Hematopoietic multipotent progenitor cell treated with erythropoietin and hydrocortisone succinate and interleukin-3 and kit ligand, for 15 days (in vitro differentiated cells): ENCODE measurements around the gene RBPMS2.

ENCODE experiments used
- DNase-seq: peaks from one replicate; pipeline ENCODE4 v3.0.0-alpha.2; 2015; ENCODE audit warnings: low spot score

The RBPMS2 gene

DNA sequence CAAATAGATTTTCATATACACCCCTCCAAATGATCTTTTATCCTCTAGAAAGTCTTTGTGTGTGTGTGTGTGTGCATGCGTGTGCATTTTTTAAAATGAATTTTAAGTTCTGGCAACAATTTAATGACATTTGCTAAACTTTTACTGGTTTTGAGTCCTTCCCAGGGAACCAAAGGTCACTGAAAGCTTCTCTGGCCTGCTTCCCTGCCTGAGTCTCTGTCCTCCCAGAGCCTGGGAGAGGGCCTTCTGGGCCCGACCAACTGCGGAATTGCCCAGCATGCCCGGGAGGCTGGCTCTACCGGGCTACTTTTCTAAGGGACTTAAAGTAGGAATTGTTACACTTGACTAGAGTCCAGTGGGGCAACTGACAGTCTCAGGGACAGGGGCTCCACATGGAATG is 7.4 kb upstream of the RBPMS2 start:
- no peak for DNase-seq

DNA sequence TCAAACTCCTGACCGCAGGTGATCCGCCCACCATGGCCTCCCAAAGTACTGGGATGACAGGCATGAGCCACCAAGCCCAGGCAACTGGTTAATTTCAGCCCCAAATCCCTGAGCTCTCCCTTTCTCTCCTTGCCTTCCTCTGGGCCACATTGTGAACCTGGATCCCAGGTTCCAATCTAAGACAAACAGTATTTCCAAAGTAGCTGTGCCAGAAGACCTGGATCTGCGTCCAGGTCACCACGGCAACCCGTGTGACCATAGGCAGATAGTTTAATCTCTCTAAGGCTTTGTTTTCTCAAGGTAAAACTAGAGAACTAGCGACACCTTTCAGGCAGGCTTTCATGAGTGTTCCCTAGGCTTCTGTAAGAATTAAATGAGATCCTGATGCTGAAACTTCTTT is 5.9 kb upstream of the RBPMS2 start:
- no peak for DNase-seq

DNA sequence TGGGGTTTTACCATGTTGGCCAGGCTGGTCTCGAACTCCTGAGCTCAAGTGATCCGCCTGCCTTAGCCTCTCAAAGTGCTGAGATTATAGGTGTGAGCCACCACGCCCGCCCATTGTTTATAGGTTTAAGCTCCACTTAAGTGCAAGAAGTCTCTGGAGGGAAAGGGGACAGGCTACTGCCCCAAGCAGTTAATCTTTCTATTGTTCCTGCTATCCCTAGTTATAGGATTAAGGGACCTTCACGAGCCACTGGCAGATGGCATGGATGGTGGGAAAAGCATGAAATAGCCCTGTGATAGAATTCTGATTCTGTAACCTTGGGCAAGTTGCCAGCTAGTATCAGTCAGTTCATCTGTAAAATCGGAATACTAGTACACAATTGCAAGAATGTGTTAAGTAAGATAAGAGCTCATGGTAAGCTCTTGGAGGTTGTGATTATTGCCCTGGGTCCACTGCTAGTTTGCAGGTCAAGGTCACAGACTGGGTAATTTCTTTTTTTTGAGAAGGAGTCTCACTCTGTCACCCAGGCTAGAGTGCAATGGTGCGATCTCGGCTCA is 5.3 kb upstream of the RBPMS2 start:
- no peak for DNase-seq

DNA sequence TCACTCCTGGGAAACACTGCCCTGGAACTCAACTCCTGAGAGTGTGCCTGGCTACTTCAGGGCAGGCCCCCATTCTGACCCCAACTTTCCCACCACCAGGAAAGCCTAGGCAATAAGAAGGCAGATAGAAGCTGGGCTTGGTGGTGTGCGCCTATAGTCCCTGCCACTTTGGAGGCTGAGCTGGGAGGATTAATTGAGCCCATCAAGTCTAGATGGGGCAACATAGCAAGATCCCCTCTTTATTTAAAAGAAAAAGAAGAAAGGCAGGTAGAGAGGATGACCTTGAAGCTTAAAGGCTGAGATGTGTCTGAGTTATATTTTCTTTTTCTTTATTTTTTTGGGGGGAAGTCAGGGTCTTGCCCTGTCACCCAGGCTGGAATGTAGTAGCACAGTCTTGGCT is 4.2 kb upstream of the RBPMS2 start:
- no peak for DNase-seq

DNA sequence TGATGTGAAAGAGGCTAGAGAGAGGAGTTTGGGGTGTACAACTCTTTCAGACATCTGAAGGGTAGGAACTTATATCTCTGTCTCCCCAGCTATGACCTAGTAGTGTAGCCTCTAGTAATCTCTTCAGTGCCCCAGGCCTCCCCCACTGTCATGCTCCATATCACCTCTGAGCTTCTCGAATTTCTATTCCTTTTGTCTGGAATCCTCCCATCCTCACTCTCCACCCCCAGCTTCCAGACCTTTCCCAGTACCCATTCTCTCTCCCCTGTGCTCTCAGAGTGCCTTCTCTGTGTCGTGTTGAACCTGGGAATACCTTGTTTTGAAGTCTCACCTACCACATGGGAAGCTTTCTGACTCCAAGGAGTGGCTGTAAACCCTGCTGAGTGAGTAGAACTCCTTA is 3.6 kb upstream of the RBPMS2 start:
- DNase-seq, result no peak

DNA sequence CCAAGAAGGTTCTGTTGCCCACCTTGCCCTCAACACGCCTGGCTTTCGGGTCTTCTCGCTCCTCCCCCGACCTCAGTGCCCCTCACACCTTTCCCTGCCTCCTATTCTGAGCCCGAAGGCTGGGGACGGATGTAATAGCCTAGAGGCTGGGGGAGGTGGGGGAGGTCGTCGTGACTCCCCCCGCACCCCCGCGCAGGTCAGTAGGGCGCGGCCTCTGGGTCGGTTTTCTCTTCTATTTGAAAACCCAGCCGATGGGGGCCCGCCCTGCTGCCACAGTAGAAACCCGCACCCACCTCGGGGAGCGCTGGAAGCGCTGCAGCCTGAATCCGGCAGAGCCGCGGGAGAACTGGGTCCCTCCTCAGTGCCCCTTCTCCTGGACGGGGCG is 1.0 kb upstream of the RBPMS2 start:
- DNase-seq, result no peak

DNA sequence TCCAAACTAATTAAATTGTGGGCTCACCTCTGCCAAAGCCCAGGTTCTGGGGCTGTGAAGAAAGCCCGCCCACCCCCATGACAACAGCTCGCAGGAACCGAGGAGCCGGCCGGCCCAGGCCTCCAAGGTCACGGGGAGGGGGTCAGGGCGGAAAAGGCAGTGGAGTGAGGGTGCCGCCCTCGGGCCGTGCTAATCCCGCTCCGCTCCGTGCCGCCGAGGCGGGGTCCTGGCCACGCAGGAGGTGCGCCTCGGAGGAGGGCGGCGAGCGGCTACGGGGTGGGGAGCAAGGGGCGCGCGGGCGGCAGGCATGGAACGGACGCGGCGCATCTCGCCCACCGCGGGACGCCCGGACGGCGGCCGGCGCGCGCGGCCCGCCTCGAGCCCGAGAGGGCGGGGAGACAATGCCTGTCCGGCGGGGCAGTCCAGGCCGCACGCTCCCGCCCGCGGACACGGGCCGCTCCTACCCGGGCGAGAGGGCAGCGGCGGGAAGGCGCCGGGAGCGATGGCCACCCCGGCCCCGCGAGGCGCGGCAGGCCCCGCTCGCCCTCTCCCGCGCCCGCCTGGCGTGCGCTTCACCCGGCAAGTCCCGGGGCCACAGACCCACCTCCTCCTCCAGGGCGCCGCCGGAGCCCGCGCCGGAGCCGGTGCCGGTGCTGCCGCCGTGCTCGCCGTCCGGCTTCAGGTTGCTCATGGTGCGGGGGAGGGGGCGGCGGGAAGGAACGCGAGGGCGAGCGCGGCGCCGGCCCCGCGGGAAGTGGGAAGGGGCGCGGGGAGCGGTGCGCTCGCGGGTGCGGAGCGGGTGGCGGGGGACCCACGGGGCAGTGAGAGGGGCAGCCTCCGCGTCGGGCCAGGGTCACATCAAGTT is 528 bp downstream of the RBPMS2 start:
- DNase-seq, result no peak

DNA sequence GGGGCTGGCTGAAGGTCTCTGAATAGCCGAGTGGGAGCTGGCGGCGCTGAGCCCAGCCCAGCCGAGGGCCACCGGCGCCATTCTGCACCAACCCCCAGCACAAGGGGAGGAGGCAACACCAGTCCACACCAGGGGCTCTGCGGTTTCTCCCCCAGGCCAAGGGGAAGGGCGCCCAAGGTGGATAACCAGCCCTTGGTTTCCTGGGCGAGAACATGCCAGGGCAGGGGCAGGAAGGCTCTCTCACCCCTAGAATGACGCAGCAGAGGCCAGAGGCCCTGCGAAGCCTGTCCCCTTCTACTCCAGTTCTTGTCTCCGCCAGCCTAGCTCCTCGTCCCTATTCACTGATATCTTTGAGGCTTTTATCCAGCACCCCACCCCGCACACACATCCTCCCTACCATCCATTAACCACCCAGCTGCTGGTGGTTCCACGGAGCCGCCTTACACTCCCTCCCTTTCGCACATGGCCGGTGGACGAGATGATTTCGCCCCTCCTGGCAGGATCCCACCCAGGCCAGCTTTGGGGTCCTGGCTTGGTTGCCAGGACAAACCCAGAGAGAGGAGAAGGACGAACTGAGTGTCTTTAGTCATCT is 1.3 kb downstream of the RBPMS2 start:
- DNase-seq, result no peak

DNA sequence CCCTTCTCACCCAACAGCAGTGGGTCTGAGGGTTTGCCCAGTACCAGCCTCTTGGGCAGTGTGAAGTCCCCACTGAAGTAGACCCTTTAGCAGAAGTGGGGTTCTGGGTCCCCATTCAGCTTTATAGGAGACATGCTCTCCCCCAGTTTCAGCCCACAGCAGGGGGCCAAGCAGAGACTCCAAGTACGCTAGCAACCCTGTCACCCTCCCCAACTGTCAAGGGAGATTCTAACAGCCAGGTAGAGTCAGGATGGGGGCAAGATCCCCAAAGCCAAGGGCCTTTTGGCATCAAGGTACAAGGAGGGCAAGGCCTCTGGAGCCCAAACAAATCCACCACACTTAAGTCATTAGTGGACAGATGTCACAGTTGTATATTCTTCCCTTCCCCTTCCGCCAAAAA is 1.8 kb downstream of the RBPMS2 start:
- DNase-seq, result no peak

DNA sequence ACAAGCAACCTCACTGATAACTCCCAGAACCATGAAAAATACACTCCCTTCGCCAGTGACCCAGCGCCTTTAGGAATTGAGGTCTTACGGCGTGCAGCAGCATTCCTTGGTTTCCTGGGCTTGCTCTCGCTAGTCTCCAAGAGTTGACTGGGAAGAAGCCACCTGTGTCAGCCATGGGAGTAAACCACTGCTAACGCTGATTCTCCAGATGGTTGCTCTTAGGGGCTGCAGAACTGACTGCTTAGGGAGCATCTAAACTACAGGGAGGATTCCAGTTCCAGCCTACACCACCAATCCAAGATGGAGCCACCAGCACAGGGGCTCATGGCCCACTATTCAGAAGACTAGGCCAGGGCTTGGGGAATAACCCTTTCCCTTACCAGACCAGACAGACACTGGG is 2.4 kb downstream of the RBPMS2 start:
- no peak for DNase-seq

DNA sequence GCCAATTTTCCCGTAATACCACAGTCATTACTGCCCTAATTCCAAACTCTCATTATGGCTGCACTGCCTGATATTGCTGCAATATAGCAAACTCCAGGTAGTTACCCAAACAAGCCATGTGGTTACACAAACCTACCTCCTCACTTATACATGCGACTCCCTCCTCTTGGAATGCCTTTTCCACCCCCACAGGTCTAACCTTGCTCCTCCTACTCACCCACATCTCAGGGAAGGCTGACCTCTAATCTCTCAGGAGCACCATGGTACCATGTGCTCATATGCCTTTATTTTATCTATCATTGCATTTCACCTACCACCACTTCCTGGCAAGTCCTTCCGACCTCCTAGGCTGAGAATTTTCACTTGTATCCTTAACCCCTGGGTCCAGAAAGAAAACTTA is 2.9 kb downstream of the RBPMS2 start:
- DNase-seq, result no peak

DNA sequence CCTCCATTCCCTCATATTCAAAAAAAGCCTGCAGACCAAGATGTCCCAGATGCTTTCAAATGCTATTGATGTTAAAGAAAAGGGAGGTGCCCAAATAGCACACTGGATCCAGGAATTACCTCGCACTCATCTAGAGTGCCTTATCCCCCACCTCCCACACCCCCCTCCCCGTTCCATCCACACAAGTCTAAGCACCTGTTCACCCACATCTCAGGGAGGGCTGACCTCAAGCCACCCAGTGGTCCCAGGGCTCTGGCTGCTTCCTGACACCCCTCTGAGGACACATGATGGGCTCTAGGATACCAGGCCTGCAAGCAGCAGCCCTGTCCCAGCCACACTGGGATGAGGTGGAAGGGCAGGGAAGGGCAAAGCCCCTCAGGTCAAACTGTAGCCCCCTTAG is 4.8 kb downstream of the RBPMS2 start:
- no peak for DNase-seq

DNA sequence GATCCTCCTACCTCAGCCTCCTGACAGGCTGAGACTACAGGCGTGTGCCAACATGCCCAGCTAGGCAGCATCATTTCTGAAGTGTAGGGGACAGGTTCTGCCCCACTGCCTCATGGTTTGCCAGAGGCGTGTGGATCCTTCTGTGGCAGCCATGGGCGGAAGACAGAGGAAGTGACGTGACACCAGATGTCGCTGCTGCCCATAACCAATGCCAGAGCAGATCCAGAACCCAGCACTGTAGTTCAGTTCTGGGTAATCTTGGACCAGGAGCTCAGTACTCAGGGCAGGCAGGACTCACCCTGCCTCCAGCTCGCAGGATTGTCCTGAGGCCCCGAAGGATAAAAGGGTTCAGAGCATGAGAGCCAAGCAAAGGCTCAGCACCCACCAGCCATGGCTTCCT is 8.2 kb downstream of the RBPMS2 start:
- no peak for DNase-seq

DNA sequence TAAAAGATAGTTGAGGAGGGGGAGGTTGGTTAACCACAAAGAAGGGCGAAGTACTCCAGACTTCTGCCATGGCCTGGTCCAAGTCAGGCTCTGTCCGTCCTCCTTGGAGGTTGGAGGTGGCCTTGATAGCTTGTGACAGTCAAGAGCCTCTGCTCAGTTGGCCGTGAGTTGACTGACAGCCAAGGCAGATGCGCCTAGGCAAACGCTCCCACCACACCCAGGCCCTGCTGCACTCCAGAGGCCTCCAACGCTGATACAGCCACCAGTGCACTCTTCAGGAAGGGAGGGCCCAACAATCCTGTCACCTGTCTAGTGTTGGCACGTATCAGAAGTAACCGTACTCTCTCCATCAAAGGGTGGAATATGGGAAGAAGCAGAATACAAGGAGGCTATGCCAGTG is 9.3 kb downstream of the RBPMS2 start:
- DNase-seq, result no peak

DNA sequence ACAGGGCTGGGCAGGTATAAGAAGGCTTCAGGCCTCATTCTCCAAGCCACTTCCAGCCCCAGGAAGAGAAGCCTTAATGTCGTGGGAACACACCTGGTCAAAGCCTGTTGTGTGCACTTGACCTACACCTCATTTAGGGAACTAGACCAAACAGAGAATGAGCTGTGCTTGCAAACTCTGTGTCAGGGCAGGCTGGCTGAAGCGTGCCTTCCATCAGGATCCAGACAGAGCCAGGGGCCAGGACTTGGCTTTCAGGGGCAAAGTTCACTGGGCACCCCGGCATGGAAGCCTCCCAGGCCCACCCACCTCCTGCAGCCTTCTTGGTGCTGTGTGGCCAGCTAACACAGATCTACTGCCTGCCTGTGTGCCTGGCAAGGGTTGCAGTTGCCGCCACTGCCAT is 11.5 kb downstream of the RBPMS2 start:
- DNase-seq, result no peak

DNA sequence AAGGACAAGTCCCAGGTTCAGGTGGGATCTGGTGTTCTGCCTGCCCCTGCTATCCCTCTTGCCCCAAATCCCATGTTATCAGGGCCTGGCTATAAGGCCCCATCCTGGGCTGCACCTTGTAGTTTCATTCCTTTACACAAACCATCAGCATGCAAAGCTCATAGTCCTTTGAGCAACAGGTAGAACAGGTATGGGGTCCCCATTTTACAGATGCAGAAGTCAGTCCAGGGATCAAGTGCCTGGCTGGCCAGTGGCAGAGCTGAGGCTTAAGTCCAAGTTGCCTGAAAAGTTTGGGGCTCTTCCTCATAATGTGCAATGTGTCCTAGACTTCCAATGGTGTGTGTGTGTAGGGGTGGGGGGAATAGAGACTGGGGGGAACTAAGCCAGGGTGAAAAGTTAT is 11.9 kb downstream of the RBPMS2 start:
- DNase-seq, result no peak

DNA sequence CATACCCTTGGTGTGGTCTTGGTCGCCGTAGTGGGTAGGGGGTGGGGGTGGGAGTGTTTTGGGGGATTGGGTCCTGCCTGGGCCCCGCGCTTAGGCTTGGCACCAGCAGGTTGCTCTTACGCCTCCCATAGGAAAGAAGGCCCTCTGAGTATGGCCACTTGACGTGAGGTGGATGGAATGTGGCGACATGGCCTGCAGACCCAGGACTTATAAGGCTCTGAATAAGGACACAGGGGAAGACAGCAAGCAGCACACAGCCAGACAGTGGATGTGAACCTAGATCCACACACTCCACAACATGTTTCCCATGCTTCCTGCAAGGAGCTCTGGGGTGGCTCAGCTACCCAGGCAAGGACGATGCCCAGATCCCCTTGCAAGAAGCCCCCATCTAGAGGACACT is 12.4 kb downstream of the RBPMS2 start:
- DNase-seq, result no peak

DNA sequence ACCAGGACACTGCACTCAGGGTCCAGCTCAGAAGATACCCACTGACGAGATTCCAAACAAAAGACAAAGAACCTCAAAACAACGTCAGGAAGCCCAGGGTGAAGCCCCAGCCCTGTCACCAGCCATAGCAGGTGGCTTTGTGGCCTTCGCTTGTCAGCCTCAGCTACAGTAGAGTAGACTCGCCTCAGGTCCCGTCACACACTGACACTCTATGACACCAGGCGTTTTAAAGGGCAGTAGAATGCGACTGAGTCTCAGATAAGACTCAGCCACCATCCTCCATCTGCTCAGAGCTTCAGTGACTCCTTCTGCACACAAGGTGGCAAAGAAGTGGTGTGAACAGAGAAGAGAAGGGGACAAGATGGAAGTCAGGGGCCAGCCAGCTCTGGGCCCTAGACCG is 12.8 kb downstream of the RBPMS2 start:
- no peak for DNase-seq

DNA sequence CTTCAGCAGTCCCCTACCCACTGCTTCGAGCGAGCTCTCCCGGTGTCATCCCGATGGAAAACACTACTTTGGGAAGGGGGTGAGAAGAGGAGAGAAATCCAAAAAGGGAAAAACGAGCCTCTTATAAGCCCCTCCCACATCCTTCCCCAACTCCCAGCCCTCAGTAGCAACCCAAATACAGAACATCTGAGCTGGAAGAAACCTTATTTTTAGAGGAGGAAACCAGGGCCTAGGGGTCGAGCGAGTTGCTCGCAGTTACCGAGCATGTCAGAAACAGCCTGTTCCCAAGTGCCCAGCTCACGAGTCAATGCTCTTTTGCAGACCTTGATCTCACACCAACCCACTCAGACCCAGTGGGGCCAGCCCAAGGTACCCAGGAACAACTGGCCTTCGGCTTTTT is 14.2 kb downstream of the RBPMS2 start:
- DNase-seq, result no peak

DNA sequence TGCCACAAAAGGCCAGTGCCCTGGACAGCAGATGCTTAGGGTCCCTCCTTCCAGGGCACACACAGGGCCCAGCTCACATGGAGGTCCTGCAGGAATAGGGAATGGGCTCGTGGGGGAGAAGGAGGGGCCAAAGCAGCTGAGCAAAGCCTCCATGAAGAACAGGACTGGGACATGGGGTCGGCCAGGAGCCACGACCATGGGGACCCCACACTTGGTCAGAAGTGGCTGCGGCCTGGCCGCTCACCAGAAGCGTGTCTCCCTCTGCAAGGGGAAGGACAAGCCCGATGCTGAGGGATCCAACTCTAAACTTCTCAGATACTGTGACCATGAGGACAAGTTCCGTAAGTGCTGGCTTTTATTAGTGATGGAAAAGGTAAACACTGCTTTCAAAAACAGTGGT is 15.3 kb downstream of the RBPMS2 start:
- DNase-seq, result no peak

DNA sequence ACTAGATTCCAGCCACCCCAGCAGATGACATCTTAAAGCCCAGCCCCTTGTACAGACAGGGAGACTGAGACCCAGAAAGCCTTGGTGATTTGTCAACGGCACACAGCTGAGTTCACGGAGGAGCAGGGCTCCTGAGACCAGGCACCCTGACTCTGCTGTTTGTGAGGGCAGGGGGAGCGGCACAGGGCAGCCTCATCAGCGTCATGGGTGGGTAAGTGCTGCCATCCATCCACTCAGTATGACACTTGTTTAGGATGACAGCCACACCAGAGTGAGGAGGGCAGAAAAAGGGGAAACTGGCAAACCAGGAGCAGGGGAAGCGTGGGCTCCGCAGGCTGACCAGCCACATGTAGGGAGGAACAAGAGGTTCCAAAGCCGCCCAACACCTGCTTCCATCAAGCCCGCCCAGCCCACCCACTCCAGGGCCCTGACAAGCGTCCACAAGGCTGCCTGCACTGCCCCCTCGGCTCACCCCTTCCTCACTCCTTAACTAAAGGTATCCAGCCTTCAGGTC is 19.9 kb downstream of the RBPMS2 start:
- DNase-seq, result no peak

DNA sequence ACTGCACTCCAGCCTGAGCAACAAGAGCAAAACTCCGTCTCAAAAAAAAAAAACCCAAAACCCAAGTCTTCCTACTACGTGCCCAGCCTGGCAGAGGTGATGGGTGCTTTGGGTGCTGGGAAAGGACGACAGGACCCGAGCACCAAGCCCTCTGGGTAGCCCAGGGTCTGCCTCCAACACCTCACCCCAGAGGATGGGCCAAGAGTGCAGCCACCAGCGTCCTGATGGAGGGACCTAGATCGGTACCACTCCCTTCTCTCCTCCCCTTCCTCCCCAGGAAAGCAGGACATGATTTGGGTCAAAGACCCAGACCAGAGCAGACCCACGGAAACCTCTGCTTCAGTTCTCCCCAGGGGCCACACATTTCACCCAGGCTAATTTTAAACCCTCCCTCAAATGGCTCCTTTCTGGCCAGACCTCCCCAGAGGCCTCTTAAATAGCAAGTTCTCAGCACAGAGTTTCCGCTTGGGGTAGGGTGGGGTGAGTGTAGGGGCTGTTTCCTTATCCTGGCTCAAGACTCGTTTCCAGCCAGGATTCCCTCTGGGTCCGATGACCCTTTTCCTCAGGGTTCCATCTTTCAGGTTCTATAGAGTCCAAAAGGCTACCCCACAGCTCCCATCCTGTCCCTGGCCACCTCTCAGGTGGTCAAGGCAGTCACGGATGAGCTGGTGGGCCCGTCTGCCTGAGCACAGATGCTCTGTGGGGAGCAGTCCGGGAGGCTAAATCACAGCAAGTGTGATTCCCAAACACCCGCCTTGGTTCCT is 20.5 kb downstream of the RBPMS2 start:
- DNase-seq, result no peak
